ENCODE results near the gene NCK1.

NCK1 gene
- 27.0 to 110 (median 59.4) reads per million in 17 experiments for total RNA-seq

- peak; percentile 97 to 98 (median 98) for DNase-seq
Measured at GRCh38 chr3:136861890-136862616, at the start of gene NCK1. TSS of gene NCK1 (plus strand) at chr3:136862208. CDS start at chr3:136928002, 65,794 bp downstream.

DNA sequence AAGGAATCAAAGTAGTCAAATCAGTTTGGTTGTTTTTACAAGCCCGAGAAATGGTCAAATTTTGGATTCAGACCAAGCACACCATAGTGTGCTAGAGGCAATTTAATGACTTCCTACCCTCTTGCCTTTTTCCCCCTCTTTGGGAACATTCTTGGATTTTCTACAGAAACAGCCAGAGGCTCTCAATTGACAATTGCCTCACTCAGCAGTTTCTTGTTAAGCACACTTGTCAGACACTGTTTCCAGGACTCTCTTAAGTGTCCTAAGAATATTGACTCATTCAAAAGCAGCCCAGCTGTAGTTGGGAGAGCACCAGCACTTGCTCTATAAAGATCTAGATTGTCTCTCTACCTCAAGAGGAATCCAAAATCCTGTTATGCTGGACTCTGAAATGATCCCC is 44.6 kb upstream of the NCK1 start:
- DNase-seq, result no peak

- DNase-seq, result peak in 1 of 4 experiments; percentile 29
Measured at GRCh38 chr3:136818191-136818768, 43.7 kb upstream of the NCK1 start.

DNA sequence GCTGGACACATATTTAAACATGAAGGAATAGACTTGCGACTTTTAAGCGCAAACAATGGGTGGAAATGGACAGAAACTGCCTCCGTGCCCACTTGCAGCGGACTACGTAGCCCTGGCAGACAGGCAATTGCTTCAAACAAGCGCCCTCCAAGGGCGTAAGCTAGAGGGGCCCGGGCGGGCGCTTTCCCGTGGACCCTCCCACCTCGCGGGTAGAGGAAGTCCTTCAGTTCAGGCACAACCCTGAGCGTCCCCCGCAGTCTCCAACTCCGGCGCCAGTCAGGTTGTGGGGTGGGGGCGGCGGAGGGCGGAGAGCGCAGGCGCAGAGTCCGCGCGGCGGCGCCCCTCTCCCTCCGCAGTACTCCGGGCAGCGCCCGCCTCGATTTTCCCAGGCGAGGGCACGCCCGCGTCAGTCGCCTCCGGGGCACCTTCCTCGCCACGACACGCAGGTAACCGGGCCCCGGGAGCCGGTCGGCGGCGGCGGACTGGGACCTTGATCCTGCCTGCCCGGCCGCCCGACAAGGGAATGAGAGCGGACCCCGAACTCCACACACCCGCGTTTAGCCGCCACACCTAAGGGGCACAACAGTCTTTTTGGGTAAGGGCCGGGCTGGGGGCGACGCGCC is 43.1 kb upstream of the NCK1 start, which contains the start of gene SLC35G2:
Gene SLC35G2, plus strand, starts transcription at position 358 of the 623 bp plus-strand sequence. CDS start 35,335 bp downstream, outside the sequence.
- peak; percentile 9 to 48 (median 33) for DNase-seq

- DNase-seq, result peak; percentile 14 to 39 (median 32)
Measured at GRCh38 chr3:136819392-136819730, 42.6 kb upstream of the NCK1 start.

DNA sequence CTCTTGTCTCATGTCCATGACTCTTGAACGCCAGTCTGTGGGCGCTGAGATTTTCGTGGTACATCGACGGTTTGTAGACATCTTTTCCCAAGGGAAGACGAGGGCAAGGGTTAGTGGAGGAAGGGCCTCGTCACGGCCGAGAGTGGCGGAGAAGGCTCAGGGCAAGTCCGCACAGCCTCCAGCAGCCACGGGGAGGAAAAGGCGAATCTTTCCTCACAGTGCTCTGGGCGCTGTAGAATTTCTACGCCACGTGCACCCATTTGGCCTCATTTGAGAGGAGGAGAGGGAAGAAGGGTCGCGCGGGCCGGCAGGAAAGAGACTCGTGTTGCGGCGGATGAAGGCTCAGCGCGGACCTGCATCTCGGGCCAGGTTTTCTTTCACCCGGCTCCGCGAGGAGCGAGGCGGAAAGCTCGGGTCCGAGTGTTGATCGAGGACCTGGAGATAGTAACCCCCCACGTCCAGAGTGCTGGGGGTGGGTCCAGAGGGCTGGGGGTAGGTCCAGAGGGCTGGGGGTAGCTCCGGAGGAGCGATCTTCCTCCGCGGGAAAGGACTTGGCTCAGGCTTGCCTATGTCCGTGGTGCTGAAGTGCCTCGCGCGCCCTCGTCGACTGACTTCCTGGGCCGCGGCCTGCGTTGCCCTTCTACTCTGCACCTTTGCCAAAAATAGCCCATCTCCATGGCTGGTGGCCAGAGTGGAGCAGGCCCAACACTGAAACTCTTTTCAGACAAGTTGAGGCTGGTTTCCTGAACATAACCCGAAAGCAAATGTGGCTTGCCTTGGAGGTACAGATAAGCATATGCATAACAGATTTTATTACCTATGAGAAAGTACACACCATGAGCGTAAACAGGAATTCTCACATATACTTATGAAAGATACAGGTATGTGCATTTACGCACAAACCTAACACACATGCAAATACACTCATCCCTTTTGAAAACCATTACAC is 42.0 kb upstream of the NCK1 start:
- peak; percentile 26 to 69 (median 52) for DNase-seq

DNA sequence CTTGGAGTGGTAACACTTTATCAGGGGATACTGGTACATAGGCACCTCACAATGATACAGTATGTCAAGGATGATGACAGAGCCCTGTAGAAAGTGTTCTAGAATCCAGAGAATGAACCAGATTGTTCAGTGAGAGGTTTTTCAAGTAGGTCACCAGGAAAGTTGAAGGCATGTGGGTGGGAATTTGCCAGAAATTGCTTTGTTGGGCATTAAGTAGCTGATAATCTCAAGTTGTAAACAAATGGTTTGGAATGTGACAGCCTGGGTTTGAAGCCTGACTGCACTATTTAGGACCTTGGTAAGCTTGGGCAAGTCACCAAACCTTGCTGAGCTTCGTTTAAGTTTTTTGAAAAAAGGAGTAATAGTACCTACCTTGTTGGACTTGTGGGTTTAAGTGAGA is 30.5 kb upstream of the NCK1 start:
- no peak for DNase-seq

GRCh38 chr3:136835089-136835812 is 26.8 kb upstream of the NCK1 start:
- no peak for DNase-seq

DNA sequence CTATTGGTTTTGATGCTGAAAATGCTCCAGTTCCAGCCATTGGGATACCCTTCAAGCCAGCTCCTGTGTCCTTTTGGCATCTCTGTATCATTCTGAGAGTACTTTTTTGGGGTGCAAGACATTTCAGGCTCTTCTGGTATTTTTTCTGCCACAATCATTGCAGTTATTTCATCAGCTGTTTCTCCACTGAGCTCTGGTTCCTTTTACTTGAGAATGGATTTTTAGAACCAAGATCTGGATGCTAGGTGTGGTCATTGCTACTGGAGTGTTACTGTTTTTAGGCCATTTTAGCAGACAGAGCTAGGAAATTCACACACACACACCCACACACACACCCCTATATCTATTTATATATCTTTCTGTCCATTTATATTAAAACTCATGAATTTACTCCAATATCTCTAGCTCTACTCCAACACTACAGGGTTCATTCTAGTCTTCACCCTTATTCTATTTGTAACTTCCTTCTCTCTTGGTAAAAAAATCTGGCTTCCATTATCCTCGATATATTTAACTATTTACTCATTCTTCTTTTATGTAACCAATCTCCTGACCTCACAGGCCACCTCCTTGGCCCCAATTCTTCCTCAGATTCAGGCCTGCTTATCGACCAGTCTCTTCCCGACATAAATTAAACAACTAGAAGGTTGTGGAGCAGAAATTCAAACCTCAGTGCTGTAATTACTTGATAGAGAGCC is 26.0 kb upstream of the NCK1 start:
- no peak for DNase-seq

DNA sequence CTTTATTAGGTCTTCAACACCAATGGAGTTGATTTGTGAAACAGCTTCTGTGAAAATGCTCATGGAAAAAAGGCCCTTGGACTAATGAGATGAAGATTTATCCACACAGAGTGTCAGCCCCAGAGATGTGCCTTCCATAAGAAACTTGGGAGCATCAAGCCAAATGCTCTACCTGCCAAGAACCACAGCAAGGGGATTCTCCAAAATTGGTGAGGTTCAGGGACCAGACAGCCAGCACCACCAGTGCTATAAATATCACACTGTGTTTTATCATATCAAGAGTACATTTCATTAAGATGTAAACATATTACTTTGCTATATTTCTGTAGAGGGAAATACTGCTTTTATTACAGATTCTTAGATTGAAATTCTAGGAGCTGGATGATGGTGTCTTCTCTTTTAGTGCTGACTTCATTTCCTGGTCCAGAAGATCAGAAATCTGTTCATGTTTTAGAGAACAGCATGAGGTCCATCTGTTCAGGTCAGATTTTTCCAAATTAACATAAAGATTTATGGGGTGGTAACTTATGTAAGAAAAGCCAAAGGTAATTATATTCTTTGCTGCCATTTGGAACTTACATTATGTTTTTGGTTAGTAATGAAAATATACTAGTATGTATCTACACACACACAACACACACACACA is 25.4 kb upstream of the NCK1 start:
- no peak for DNase-seq

DNA sequence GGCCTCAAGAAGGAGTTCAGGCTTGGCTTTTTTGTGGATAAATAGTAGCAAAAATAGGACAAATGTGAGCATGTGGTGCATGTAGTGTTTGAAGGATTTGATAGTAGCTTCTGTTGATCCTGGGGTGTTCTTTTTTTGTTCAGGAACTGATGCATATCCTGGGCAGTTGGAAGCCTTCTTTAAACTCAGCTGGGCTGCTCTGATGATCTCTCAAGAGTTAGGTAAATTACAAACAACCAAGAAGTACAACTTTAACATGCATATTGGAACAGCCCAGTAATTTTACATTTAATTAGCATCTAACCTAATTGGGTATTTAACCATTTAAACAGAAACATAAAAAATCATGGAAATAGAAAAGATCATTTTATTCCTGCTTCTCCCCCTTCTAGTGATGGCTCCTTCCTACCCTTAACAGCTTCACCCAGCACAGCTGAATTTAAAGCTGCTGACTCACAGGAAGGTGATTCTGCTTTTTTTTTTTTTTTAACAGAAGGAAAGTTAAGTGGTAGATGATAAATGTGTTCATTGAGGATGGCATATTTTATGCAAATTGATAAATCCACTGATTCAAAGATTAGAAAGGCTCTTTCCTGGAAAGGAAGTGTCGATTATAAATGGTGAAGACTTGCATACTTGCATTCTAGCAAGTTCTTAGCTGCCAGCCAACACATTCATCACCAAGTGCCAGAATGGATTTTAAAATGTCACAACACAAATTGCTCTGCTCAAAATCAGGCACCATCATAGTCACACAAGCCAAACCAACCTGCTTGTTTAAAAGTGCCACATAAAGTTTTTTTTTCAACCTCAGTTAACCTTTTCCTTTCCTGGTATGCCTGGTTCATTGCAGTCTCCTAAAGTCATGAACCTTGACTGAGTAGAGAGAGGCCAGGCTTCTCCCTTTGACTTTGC is 23.1 kb upstream of the NCK1 start:
- no peak for DNase-seq

DNA sequence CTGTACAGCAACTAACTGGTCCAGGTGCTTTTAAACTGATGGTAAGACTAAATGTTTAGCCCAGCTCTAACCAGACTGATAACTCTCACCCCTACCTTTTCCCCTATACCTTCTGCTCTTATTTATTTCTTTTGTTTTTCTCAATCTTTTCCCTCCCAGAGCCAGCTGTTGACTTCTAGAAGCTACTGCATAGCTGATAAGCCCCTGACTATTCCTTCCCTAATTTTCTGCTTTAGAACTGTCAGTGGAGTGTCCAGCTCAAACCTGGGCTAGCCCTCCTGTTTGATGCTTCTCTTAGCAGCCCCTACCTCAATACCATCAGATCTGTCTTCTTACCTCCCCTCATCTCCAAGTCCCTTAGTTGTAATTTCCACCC is 22.5 kb upstream of the NCK1 start:
- DNase-seq, result no peak

DNA sequence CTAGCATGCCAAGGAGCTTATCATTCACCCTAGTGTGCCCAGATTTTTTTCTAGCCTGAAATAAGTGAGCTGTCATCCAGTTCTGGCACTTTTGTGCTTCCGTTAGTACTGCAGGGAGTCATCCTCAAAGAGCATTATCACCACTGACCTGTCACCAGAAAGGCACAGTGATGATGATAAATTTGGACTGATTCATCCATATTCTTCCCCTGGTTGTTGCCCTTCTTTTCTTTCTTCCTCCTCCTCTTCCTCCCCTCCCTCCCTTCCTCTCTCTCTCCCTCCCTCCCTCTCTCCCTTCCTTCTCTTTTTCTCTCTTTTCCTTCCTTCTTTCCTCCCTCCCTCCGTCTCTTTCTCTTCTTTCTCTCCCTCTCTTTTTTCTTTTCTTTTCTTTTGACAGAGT is 21.8 kb upstream of the NCK1 start:
- DNase-seq, result no peak

DNA sequence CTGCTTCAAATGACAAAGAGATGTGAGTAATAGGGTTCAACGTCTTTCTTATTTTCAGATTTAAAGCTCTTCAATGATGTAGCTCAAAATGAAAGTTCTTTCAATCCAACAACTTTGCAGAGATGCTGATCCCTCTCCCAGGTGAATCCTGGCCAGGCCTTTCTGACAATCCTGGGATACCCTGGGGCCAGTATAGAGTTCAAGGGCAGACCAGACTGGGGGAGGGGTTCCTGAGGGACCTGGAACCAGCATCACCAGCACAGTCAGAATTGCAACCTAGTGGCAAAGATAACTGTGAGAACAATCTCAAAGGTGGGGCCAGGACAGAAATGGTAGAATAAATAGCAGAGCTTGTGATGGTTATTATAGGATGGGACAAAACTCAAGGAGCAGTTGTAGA is 19.7 kb upstream of the NCK1 start:
- DNase-seq, result no peak

DNA sequence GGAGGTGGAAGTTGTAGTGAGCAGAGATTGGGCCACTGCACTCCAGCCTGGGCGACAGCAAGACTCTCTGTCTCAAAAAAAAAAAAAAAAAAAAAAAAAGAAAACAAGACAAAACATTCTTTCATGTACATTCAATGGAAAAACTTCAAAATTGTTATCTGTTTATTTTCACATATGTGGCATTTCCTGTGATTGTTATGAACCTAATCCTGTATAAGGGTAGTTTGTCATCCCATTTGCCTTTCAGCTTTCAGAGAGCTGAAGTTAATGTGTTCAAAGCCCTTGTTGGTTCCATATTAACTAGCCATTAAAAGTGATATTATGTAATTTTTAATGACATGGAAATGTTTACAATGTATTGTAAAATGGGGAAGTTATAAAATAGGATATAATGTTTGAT is 17.3 kb upstream of the NCK1 start:
- no peak for DNase-seq

DNA sequence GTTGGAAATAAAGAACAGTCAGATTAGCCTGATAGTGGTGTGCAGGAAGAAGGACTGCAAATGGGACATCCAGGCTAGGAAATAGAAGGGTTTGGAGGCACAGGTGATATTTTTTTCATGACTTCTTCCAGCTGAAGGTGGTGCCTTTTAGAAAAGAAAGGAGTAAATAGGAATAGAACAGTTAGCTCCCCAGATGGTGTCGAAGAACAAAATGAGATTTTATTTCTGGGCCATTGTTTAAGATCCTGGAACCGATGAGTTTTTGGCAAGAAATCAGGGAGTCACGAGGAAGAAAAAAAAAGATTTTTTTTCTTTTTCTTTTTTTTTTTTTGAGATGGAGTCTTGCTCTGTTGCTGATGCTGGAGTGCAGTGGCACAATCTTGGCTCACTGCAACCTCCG is 9.8 kb upstream of the NCK1 start:
- no peak for DNase-seq

DNA sequence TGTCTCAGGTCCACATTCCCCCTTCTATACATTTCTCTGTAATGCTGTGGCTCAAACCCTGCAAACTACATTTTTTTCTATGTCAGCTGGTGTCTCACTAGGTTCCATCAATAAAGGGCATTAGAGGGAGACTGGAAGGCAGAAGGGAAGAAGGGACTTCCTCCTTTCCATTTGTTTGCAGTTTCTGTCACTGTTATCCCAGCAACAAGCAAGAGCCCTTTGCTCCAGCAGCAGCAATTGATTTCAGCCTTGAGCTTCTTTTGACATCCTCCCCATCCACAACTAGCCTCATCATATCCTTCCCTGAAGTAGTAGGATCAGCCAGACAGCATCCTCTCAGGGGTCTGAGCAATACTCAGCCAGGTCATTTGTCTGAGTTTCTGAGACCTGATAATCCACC is 5.3 kb upstream of the NCK1 start:
- DNase-seq, result peak; percentile 43 to 72 (median 64)

GRCh38 chr3:136858381-136858780 is 3.6 kb upstream of the NCK1 start:
- DNase-seq, result peak; percentile 79 to 93 (median 86)

DNA sequence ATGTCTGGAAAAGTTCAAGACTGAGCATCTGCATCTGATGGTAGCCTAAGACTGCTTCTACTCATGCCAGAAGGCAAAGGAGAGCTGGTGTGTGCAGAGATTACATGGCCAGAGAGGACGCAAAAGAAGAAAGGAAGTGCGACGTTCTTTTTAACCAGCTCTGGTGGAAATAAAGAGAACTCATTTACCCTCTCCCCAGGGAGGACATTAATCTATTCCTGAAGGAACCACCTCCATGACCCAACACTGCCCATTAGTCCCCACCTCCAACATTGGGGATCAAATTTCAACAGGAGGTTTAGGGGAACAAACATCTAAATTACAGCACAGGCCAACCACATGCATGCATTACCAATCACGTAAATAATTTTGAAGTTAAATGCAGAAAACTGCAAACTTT is 1.5 kb upstream of the NCK1 start:
- peak in 3 of 4 experiments; percentile 45 to 55 (median 49) for DNase-seq

Data from suppressor macrophage (primary cell).